Measurements from ENCODE around the gene TMC7.
"Not testable (repeated sequence)": the region's sequence is repeated elsewhere in the genome, so short reads cannot be mapped to it uniquely, and the experiment has no call there.

TMC7 gene

GRCh38 chr16:18950469-18951185, 33.1 kb upstream of the TMC7 start:
- H3K27ac ChIP-seq, result no peak overlapping the region
- H3K4me2 ChIP-seq, result no peak overlapping the region
- H3K4me3 ChIP-seq, result no peak overlapping the region

DNA sequence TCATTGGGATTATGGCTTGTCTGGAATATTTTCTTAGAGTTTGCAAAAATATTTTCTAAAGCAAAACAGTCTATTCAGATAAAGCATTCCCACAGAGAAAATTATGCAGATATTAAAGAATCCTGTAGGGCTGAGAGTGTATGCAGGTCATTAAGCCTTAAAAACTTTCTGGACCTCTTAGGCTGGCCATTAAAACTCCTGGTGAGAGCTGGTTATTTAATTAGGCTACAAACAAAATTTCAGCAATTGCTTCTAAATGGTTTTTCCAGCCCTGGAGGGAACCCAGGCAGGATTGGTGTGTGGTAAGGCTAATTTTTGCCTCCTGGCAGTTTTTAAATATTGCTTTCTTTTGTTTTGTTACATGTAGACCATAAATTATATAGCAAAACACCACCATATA, 30.2 kb upstream of the TMC7 start:
- H4K20me1 ChIP-seq, result no peaks in the 10 kb centered on the region
- H3K9ac ChIP-seq, result no peak overlapping the region
- H3K27ac ChIP-seq, result no peak overlapping the region
- no peak for TF ChIP-seq Cebpa-rat (IDR thresholded peaks at IDR 0.05)
- H3K4me1 ChIP-seq, result peaks cover 3% of the 10 kb centered on the region; the same call in 1 of the 2 replicates
- H3K9me3 ChIP-seq, result no peaks in the 10 kb centered on the region
- H3K27me3 ChIP-seq, result no peaks in the 10 kb centered on the region
- H3K4me3 ChIP-seq, result no peak overlapping the region
- no peak overlapping the region for H3K4me2 ChIP-seq
- no peaks in the 10 kb centered on the region for H3K36me3 ChIP-seq

More at GRCh38 chr16:18950469-18951185, 33.1 kb upstream of the TMC7 start:
- Histone ChIP-seq H3K27me3 (no peaks in the 10 kb centered on the region), H3K9me3 (no peaks in the 10 kb centered on the region), H3K9ac (no peak overlapping the region), H3K36me3 (no peaks in the 10 kb centered on the region), H3K4me1 (peaks cover 15% of the 10 kb centered on the region), H4K20me1 (no peaks in the 10 kb centered on the region)
- TF ChIP-seq Cebpa-rat (IDR thresholded peaks at IDR 0.05), result no peak

- not testable (repeated sequence) for H3K9ac ChIP-seq, H4K20me1 ChIP-seq, H3K27ac ChIP-seq, H3K27me3 ChIP-seq, H3K36me3 ChIP-seq, H3K9me3 ChIP-seq
- Histone ChIP-seq H3K4me2 (peak overlapping the region; percentile 52), H3K4me3 (peak overlapping the region; percentile 33; the same call in 1 of the 2 replicates), H3K4me1 (peaks cover 12% of the 10 kb centered on the region)
Observed at GRCh38 chr16:18955874-18956580, 27.7 kb upstream of the TMC7 start.

- H3K36me3 ChIP-seq, H3K9me3 ChIP-seq, H3K27me3 ChIP-seq, H4K20me1 ChIP-seq, H3K27ac ChIP-seq, H3K4me3 ChIP-seq, H3K9ac ChIP-seq: not testable (repeated sequence)
- Histone ChIP-seq H3K4me2 (peak overlapping the region; percentile 19), H3K4me1 (peaks cover 12% of the 10 kb centered on the region)
Observed at GRCh38 chr16:18956658-18957241, 27.0 kb upstream of the TMC7 start.

DNA sequence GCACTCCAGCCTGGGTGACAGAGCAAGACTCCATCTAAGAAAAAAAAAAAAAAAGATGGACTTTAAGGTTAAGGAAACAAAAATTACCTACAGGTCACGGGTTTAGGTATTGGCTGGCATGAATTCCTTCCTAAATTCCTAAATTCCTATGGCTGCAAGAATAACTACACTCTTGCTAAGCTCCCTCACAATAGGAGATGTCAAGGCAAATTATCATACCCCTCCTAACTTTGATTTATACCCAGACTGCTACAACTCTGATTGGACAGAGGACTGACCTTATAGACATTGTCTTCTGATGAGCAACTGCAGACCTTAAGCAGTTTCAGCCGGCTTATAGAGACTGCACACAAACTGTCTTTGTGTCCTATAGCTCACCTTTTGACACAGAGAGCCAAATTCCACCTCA, 25.1 kb upstream of the TMC7 start:
- H3K27ac ChIP-seq, result no peak overlapping the region
- H3K4me1 ChIP-seq, result peaks cover 12% of the 10 kb centered on the region
- H3K36me3 ChIP-seq, result no peaks in the 10 kb centered on the region
- H3K4me2 ChIP-seq, result no peak overlapping the region
- H3K27me3 ChIP-seq, result no peaks in the 10 kb centered on the region
- no peak for TF ChIP-seq Cebpa-rat (IDR thresholded peaks at IDR 0.05)
- no peaks in the 10 kb centered on the region for H3K9me3 ChIP-seq
- H3K4me3 ChIP-seq, result no peak overlapping the region
- H3K9ac ChIP-seq, result no peak overlapping the region
- no peaks in the 10 kb centered on the region for H4K20me1 ChIP-seq

- Histone ChIP-seq H3K4me1 (peaks cover 12% of the 10 kb centered on the region), H3K27ac (no peak overlapping the region), H3K36me3 (no peaks in the 10 kb centered on the region), H3K9ac (no peak overlapping the region), H3K9me3 (no peaks in the 10 kb centered on the region), H3K27me3 (no peaks in the 10 kb centered on the region), H3K4me2 (0 out of 2 replicates have a peak overlapping the region, but pooled peaks have one; percentile 8), H4K20me1 (no peaks in the 10 kb centered on the region), H3K4me3 (no peak overlapping the region)
- TF ChIP-seq Cebpa-rat (IDR thresholded peaks at IDR 0.05), result no peak
Observed at GRCh38 chr16:18959031-18959505, 24.7 kb upstream of the TMC7 start.

DNA sequence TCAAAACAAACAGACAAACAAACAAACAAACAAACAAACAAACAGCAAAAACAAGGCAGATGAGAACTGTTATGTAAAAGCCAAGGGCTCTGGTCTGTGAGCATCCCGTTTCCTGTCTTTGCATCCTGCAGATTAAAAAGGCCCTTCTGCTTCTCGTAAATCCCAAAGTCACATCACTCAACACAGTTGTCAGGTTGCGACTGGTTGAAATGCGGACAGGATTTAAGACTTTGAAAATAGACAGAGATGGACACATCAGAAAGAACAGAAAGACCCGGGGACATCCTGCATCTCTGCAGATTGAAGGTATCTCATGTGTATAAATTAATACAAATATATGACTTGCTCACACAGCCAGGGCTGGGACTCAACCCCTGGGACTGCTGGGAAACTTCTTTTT, 18.2 kb upstream of the TMC7 start:
- Histone ChIP-seq H3K4me1 (peaks cover 6% of the 10 kb centered on the region), H3K9ac (no peak overlapping the region), H3K4me3 (no peak overlapping the region), H3K27ac (no peak overlapping the region), H4K20me1 (no peaks in the 10 kb centered on the region), H3K9me3 (no peaks in the 10 kb centered on the region), H3K36me3 (no peaks in the 10 kb centered on the region), H3K27me3 (no peaks in the 10 kb centered on the region), H3K4me2 (no peak overlapping the region)
- no peak for TF ChIP-seq Cebpa-rat (IDR thresholded peaks at IDR 0.05)

DNA sequence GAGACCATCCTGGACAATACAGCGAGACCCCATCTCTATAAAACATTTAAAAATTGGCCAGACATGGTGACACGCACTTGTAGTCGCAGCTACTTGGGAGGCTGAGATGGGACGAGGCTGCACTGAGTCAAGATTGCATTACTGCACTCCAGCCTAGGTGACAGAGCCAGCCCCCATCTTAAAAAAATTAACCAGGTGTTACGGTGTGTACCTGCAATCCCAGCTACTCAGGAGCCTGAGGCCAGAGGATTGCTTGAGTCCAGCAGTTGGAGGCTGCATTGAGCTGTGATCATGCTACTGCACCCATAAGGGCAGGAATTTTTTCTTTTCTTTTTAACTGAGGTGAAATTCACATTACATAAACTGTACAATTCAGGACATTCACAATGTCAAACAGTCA, 16.9 kb upstream of the TMC7 start:
- TF ChIP-seq Cebpa-rat (IDR thresholded peaks at IDR 0.05), result no peak
- Histone ChIP-seq H3K9me3 (no peaks in the 10 kb centered on the region), H3K27ac (no peak overlapping the region), H3K4me3 (no peak overlapping the region), H3K4me2 (no peak overlapping the region), H3K36me3 (no peaks in the 10 kb centered on the region), H3K9ac (no peak overlapping the region), H3K4me1 (peaks cover 6% of the 10 kb centered on the region), H3K27me3 (no peaks in the 10 kb centered on the region), H4K20me1 (no peaks in the 10 kb centered on the region)

DNA sequence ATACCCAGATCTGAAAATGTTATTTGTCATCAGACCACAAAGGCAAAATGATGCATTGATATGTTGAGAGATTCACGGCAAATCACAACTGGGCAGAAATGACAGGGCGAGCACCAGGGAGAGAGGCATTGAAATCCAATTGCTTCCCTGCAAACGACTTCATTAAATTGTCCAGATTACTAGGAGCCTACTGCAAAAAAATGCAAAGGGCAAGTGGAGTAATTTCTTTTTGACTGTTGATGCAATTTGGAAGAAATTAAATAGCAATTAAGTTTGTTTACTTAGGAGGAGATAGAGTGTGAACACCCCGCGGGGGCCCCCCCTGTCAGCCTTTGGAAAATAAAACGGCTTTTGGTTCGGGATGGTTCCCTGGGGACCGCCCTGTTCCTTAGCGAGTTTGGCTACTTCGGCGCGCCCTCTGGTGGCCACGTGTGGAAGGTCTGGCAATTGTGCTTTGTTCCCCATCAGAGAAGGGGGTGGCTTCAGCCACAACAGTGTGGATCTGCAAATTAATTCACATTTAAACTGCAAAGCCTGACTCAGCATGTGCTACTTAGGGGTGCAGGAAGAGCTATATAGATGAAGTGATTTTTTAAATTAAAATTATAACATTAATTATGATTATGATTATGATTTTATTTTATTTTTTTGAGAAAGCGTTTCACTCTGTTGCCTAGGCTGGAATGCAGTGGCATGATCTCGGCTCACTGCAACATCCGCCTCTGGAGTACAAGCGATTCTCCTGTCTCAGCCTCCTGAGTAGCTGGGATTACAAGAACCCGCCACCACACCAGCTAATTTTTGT, 14.5 kb upstream of the TMC7 start:
- Histone ChIP-seq H4K20me1 (no peaks in the 10 kb centered on the region), H3K4me2 (peak overlapping the region; percentile 70), H3K27me3 (no peaks in the 10 kb centered on the region), H3K9ac (no peak overlapping the region), H3K9me3 (no peaks in the 10 kb centered on the region), H3K36me3 (no peaks in the 10 kb centered on the region), H3K27ac (no peak overlapping the region), H3K4me1 (peaks cover 6% of the 10 kb centered on the region), H3K4me3 (peak overlapping the region; percentile 57)
- TF ChIP-seq Cebpa-rat (IDR thresholded peaks at IDR 0.05), result no peak

Measured in BLaER1 (cell line).